Neural crest cell (in vitro differentiated cells): ENCODE results near the gene PEPD. TPM values are rescaled to one million over a fixed set of nuclear protein-coding genes. Genes with fewer than 3 reads are reported as not detected.

Experiments
- DNase-seq: peaks from one replicate; pipeline ENCODE4 v3.0.0; 2021; ENCODE audit warnings: low read depth, mixed read lengths, low spot score
- H3K27ac Mint-ChIP-seq: one replicate; pipeline ENCODE4 v1.8.0; 2021; ENCODE audit warnings: mild to moderate bottlenecking, mixed read lengths; ENCODE audit not compliant: unreplicated experiment
- H3K27me3 Mint-ChIP-seq: 2 replicates; pipeline ENCODE4 v1.8.0; 2021; ENCODE audit warnings: low read depth, mild to moderate bottlenecking, mixed read lengths
- H3K36me3 Mint-ChIP-seq: 2 replicates; pipeline ENCODE4 v1.8.0; 2021; ENCODE audit warnings: low read depth, mild to moderate bottlenecking, mixed read lengths
- H3K4me1 Mint-ChIP-seq: 2 replicates; pipeline ENCODE4 v1.8.0; 2021; ENCODE audit warnings: mixed read lengths
- H3K4me3 Mint-ChIP-seq: one replicate; pipeline ENCODE4 v1.8.0; 2021; ENCODE audit warnings: mild to moderate bottlenecking, mixed read lengths
- H3K9me3 Mint-ChIP-seq: 2 replicates; pipeline ENCODE4 v1.8.0; 2021; ENCODE audit warnings: mixed read lengths
- CTCF ChIP-seq: fragments of 200-600 bp; sonication (generic); conservative IDR thresholded peaks from 2 replicates; pipeline ENCODE4 v1.5.0; 2021; ENCODE audit warnings: antibody characterized with exemption, mild to moderate bottlenecking
- total RNA-seq: library from RNA; stranded (reverse); gene quantifications from 2 replicates; pipeline ENCODE4 v1.2.1, GENCODE V29; 2021

PEPD gene
- total RNA-seq, 1 donor from 2014 or later, result 39.0 TPM

- no peaks in the 10 kb centered on the region for H3K9me3 Mint-ChIP-seq
- no peak for TF ChIP-seq CTCF
- no peak overlapping the region for H3K27ac Mint-ChIP-seq
- H3K4me3 Mint-ChIP-seq, result no peak overlapping the region
- no peak for DNase-seq
- peaks cover 4% of the 10 kb centered on the region for H3K27me3 Mint-ChIP-seq
- peaks cover 13% of the 10 kb centered on the region for H3K4me1 Mint-ChIP-seq
- H3K36me3 Mint-ChIP-seq, result no peaks in the 10 kb centered on the region
Observed at GRCh38 chr19:33561261-33561660, 39.7 kb upstream of the PEPD start.

- Mint-ChIP-seq H3K4me1 (peaks cover 6% of the 10 kb centered on the region), H3K36me3 (no peaks in the 10 kb centered on the region), H3K27ac (no peak overlapping the region), H3K9me3 (no peaks in the 10 kb centered on the region), H3K27me3 (peaks cover 4% of the 10 kb centered on the region), H3K4me3 (no peak overlapping the region)
- TF ChIP-seq CTCF, result no peak
- no peak for DNase-seq
Observed at GRCh38 chr19:33559996-33560395, 38.4 kb upstream of the PEPD start.

GRCh38 chr19:33558856-33559255 is 37.3 kb upstream of the PEPD start:
- no peak for TF ChIP-seq CTCF
- peaks cover 4% of the 10 kb centered on the region for H3K27me3 Mint-ChIP-seq
- no peaks in the 10 kb centered on the region for H3K36me3 Mint-ChIP-seq
- H3K27ac Mint-ChIP-seq, result no peak overlapping the region
- H3K4me3 Mint-ChIP-seq, result no peak overlapping the region
- DNase-seq, result no peak
- H3K4me1 Mint-ChIP-seq, result peaks cover 6% of the 10 kb centered on the region
- no peaks in the 10 kb centered on the region for H3K9me3 Mint-ChIP-seq

- Mint-ChIP-seq H3K4me3 (no peak overlapping the region), H3K27ac (peak overlapping the region; percentile 48), H3K27me3 (peaks cover 4% of the 10 kb centered on the region), H3K9me3 (no peaks in the 10 kb centered on the region), H3K36me3 (no peaks in the 10 kb centered on the region), H3K4me1 (peaks cover 6% of the 10 kb centered on the region)
- TF ChIP-seq CTCF, result no peak
- no peak for DNase-seq
Observed at GRCh38 chr19:33558151-33558550, 36.6 kb upstream of the PEPD start.

GRCh38 chr19:33557720-33558119 is 36.1 kb upstream of the PEPD start:
- H3K27ac Mint-ChIP-seq, result no peak overlapping the region

More at GRCh38 chr19:33557720-33558119, 36.1 kb upstream of the PEPD start:
- H3K4me3 Mint-ChIP-seq, result no peak overlapping the region
- peaks cover 4% of the 10 kb centered on the region for H3K27me3 Mint-ChIP-seq
- H3K36me3 Mint-ChIP-seq, result no peaks in the 10 kb centered on the region
- no peak for TF ChIP-seq CTCF
- DNase-seq, result no peak
- H3K9me3 Mint-ChIP-seq, result no peaks in the 10 kb centered on the region
- peaks cover 6% of the 10 kb centered on the region for H3K4me1 Mint-ChIP-seq
